OCI-M2 (cell line): ENCODE measurements around the gene CEPT1.

Experiments
- DNase-seq: peaks from one replicate; lab custom pipeline; 2025; ENCODE audit not compliant: unreplicated experiment; lab: John Stamatoyannopoulos, UW

Gene CEPT1

GRCh38 chr1:111225717-111226400 is 85.8 kb downstream of the CEPT1 start:
- DNase-seq, result no peak

GRCh38 chr1:111227434-111227833 is 87.4 kb downstream of the CEPT1 start, which contains the start of gene CHI3L2:
TSS of gene CHI3L2 (plus strand) at chr1:111227713. CDS start at chr1:111227730, 17 bp downstream.
- DNase-seq, result no peak

- DNase-seq, result no peak
Observed at GRCh38 chr1:111227851-111228747, 88.1 kb downstream of the CEPT1 start.

GRCh38 chr1:111228748-111229126 is 88.7 kb downstream of the CEPT1 start:
- no peak for DNase-seq

- no peak for DNase-seq
Observed at GRCh38 chr1:111232134-111232533, 92.1 kb downstream of the CEPT1 start.

- DNase-seq, result no peak
Observed at GRCh38 chr1:111234258-111234657, 94.2 kb downstream of the CEPT1 start.
